DND-41 (cell line): Measurements from ENCODE around the gene LTF.
A peak's percentile ranks its signal among the peaks of the same experiment; 100 is the strongest.
"Not testable (repeated sequence)": the region's sequence is repeated elsewhere in the genome, so short reads cannot be mapped to it uniquely, and the experiment has no call there.

Experiments used
- ATAC-seq: fragments of 200-7000 bp; cut with Tn5 transposase; 3 replicates; pipeline ENCODE4 v1.9.1; 2021; ENCODE audit warnings: low read depth; ENCODE audit not compliant: insufficient read depth
- DNase-seq: peaks from one replicate; pipeline ENCODE4 v3.0.0-alpha.2; 2020
- H2AFZ ChIP-seq: 2 replicates; pipeline ENCODE4 v1.6.0; 2012; ENCODE audit warnings: low read depth, low read length
- H3K27ac ChIP-seq: 2 replicates; pipeline ENCODE4 v1.5.1; 2012; ENCODE audit warnings: low read length, inconsistent platforms
- H3K27me3 ChIP-seq: fragments of 200-600 bp; sonication (generic); 2 replicates; pipeline ENCODE4 v1.6.0; 2012; ENCODE audit warnings: low read length, mild to moderate bottlenecking, inconsistent platforms; ENCODE audit not compliant: insufficient read depth, poor library complexity
- H3K36me3 ChIP-seq: 2 replicates; pipeline ENCODE4 v1.5.1; 2012; ENCODE audit warnings: low read length, inconsistent platforms; ENCODE audit not compliant: insufficient read depth
- H3K4me1 ChIP-seq: 2 replicates; pipeline ENCODE4 v1.5.1; 2012; ENCODE audit warnings: mild to moderate bottlenecking, low read length; ENCODE audit not compliant: insufficient read depth
- H3K4me2 ChIP-seq: 2 replicates; pipeline ENCODE4 v1.6.0; 2012; ENCODE audit warnings: mild to moderate bottlenecking, moderate library complexity, low read length, inconsistent platforms; ENCODE audit not compliant: insufficient read depth
- H3K4me3 ChIP-seq, 2 experiments: fragments of 200-600 bp in 1 of 2; shearing (Covaris generic) in 1 of 2; 2 replicates each; pipeline ENCODE4 v1.5.1; 2012 to 2016; ENCODE audit warnings: inconsistent platforms in 2 of 2, low read length in 2 of 2, mild to moderate bottlenecking in 2 of 2, low read depth in 1 of 2, moderate library complexity in 1 of 2
- H3K79me2 ChIP-seq: 2 replicates; pipeline ENCODE4 v1.6.0; 2012; ENCODE audit warnings: low read length, inconsistent platforms; ENCODE audit not compliant: insufficient read depth
- H3K9ac ChIP-seq: 2 replicates; pipeline ENCODE4 v1.6.0; 2012; ENCODE audit warnings: low read depth, mild to moderate bottlenecking, inconsistent platforms, low read length, moderate library complexity
- H3K9me3 ChIP-seq: 2 replicates; pipeline ENCODE4 v1.5.1; 2012; ENCODE audit warnings: low read length, moderate library complexity, mild to moderate bottlenecking, inconsistent platforms; ENCODE audit not compliant: insufficient read depth, severe bottlenecking
- H4K20me1 ChIP-seq: 2 replicates; pipeline ENCODE4 v1.6.0; 2012; ENCODE audit warnings: low read length; ENCODE audit not compliant: insufficient read depth
- EZH2 ChIP-seq: IDR thresholded peaks from 3 replicates; pipeline ENCODE4 v1.6.1; 2012; ENCODE audit warnings: borderline replicate concordance, low read depth, mild to moderate bottlenecking, moderate library complexity, low read length, inconsistent platforms; ENCODE audit not compliant: severe bottlenecking
- TF ChIP-seq, protein P1 (sequence below): IDR thresholded peaks from 2 replicates; pipeline ENCODE4 v1.5.1; 2012; ENCODE audit warnings: borderline replicate concordance, low read length, moderate library complexity, mild to moderate bottlenecking; ENCODE audit not compliant: poor library complexity, severe bottlenecking; ENCODE audit errors: extremely low read depth

Gene LTF

DNA sequence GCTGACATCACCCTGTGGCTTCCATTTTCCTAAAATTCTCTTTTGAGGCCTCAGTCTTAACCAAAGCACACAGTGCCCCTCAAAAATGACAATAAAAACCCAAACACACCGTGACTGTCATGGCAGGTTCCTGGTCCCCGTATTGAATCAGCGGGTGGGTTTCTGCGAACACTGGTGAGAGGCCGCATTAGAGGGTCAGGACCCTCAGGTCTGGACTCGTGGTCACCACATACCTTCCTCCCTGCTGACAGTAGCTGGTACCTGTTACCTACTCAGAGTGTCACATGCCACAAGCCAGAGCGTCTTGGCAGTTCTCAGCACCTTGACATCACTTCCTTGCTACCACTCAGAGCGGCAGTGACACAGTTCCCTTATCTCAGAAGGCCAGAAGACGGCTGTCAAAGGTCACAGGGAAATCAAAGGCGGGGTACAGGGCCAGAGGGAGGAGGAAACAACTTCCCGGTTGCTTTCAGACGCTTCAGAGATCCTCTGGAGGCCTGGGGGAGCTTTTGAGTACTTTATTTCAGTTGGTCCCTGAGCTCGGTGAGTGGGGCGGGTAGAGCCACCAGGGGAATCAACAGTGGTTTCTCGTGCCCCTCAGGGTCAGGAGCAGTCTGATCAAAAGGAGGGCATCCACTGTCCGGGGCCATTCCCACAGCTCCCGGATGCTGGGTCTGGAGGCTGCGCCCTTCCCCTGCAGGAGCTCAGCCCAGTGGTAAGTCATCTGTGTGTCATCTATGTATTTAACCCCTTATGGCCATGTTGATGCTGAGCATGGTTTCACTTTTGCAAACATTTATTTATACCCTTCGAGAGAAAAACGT lies 57.7 kb downstream of the LTF start, which contains the start of the genes CCR5AS and CCRL2:
Gene CCR5AS (minus strand): TSS at position 279 of the 824 bp plus-strand sequence.
Gene CCRL2 (plus strand): TSS at position 472 of the 824 bp plus-strand sequence. CDS start 821 bp downstream, outside the sequence.
- peaks cover 38% of the 10 kb centered on the region for H3K4me1 ChIP-seq
- no peak within 1 kb of the TSS for H3K4me3 ChIP-seq
- TF ChIP-seq, protein P1, sequence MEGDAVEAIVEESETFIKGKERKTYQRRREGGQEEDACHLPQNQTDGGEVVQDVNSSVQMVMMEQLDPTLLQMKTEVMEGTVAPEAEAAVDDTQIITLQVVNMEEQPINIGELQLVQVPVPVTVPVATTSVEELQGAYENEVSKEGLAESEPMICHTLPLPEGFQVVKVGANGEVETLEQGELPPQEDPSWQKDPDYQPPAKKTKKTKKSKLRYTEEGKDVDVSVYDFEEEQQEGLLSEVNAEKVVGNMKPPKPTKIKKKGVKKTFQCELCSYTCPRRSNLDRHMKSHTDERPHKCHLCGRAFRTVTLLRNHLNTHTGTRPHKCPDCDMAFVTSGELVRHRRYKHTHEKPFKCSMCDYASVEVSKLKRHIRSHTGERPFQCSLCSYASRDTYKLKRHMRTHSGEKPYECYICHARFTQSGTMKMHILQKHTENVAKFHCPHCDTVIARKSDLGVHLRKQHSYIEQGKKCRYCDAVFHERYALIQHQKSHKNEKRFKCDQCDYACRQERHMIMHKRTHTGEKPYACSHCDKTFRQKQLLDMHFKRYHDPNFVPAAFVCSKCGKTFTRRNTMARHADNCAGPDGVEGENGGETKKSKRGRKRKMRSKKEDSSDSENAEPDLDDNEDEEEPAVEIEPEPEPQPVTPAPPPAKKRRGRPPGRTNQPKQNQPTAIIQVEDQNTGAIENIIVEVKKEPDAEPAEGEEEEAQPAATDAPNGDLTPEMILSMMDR: no peak
- no peak for TF ChIP-seq EZH2
- no peaks in the 10 kb centered on the region for H3K79me2 ChIP-seq
- ATAC-seq: peak; percentile 71
- no peaks in the 10 kb centered on the region for H3K9me3 ChIP-seq
- no peak within 1 kb of the TSS for H2AFZ ChIP-seq
- H3K9ac ChIP-seq: peak within 1 kb of the TSS; percentile 21; the same call in 1 of the 2 replicates
- DNase-seq: peak; percentile 20
- no peak within 1 kb of the TSS; the same call in 1 of the 2 replicates for H3K4me2 ChIP-seq
- H4K20me1 ChIP-seq: no peaks in the 10 kb centered on the region
- H3K36me3 ChIP-seq: no peaks in the 10 kb centered on the region
- no peaks in the 10 kb centered on the region for H3K27me3 ChIP-seq
- peak within 1 kb of the TSS; percentile 22 for H3K27ac ChIP-seq

DNA sequence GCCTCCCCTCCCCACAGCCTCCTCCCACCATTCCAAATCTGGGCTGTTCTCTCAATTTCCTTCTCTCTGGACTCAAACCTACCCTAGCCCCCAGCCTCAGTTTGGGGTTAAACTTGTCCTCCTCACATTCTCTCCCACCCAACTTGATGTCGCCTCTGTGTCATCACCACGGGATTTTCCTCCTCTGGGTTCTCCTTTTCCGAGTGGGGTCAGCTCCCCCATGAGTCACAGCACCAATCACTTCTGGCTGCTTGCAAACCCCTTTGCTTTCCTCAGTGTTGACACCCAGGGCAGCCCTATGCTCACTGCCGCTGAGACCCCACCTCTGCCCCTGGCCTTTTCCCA lies 58.3 kb downstream of the LTF start:
- H3K27me3 ChIP-seq: no peaks in the 10 kb centered on the region
- no peak overlapping the region for H2AFZ ChIP-seq
- ATAC-seq (no peak), DNase-seq (no peak)
- H3K4me2 ChIP-seq: no peak overlapping the region
- no peaks in the 10 kb centered on the region for H3K79me2 ChIP-seq
- no peaks in the 10 kb centered on the region for H4K20me1 ChIP-seq
- no peak overlapping the region for H3K4me3 ChIP-seq
- peaks cover 38% of the 10 kb centered on the region for H3K4me1 ChIP-seq
- peak overlapping the region; percentile 22; the same call in 1 of the 2 replicates for H3K27ac ChIP-seq
- no peaks in the 10 kb centered on the region for H3K9me3 ChIP-seq
- no peak overlapping the region for H3K9ac ChIP-seq
- H3K36me3 ChIP-seq: no peaks in the 10 kb centered on the region
- TF ChIP-seq, protein P1: no peak
- no peak for TF ChIP-seq EZH2

DNA sequence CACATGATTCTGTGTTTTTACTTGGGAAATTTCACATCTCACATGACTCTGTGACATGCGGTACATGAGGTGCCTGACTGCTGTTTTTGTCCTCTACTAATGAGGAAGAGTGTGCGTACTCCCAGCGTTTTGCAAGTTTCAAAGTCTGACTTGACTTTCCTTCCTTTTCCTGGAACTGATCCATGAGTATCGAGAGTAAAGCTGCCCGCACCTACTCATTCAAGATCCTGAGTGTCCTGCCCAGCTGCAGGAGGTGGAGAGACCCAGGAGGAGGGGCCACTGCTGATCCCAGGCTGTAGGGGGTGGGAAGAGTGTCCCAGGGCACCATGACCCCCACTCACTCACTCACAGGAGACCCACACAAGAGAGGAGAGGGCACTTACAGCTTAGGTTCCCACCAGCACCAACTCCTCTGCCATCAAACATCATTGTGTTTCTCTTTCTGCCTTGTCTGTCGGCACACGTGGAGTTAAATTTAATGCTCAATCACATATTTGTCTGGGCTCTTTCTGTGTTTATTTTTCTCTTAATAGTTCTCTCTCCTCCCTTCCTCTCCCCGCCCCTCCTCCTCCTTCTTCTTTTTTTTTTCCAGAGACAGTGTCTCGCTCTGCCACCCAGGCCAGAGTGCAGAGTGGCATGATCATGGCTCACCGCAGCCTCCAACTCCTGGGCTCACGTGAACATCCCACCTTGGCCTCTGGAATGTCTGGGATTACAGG lies 59.2 kb downstream of the LTF start:
- no peak overlapping the region for H3K9ac ChIP-seq

DNA sequence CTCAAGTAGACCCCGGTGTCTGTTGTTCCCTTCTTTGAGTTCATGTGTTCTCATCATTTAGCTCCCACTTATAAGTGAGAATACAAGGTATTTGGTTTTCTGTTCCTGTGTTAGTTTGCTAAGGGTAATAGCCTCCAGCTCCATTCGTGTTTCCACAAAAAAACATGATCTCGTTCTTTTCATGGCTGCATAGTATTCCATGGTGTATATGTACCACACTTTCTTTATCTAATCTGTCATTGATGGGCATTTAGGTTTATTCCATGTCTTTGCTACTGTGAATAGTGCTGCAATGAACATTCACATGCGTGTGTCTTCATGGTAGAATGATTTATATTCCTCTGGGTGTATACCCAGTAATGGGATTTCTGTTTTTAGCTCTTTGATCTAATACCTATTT lies 61.8 kb downstream of the LTF start:
- H3K9ac ChIP-seq, H4K20me1 ChIP-seq, DNase-seq, ATAC-seq, H3K9me3 ChIP-seq, H2AFZ ChIP-seq, H3K27me3 ChIP-seq, H3K4me3 ChIP-seq, H3K27ac ChIP-seq, H3K79me2 ChIP-seq, H3K4me2 ChIP-seq, H3K36me3 ChIP-seq: not testable (repeated sequence)
- H3K4me1 ChIP-seq: peaks cover 34% of the 10 kb centered on the region

More for the DNA sequence above, 59.2 kb downstream of the LTF start:
- no peak overlapping the region for H3K4me2 ChIP-seq
- H3K36me3 ChIP-seq: no peaks in the 10 kb centered on the region
- no peak overlapping the region for H2AFZ ChIP-seq
- DNase-seq: no peak
- no peak overlapping the region for H3K4me3 ChIP-seq
- H3K79me2 ChIP-seq: no peaks in the 10 kb centered on the region
- H3K27ac ChIP-seq: no peak overlapping the region
- TF ChIP-seq EZH2: no peak
- TF ChIP-seq, protein P1: no peak
- ATAC-seq: no peak
- no peaks in the 10 kb centered on the region for H3K9me3 ChIP-seq
- H3K4me1 ChIP-seq: peaks cover 38% of the 10 kb centered on the region
- no peaks in the 10 kb centered on the region for H4K20me1 ChIP-seq
- no peaks in the 10 kb centered on the region for H3K27me3 ChIP-seq
